ENCODE results near the gene IFT122. TPM values are rescaled to one million over a fixed set of nuclear protein-coding genes. Genes with fewer than 3 reads are reported as not detected.

The IFT122 gene
- total RNA-seq, 1 experiment from 2014 or later = 4.7 TPM

- no peak overlapping the region for H3K4me2 ChIP-seq (ENCODE audit: low read depth, low read length, poor library complexity, severe bottlenecking)
- no peaks in the 10 kb centered on the region for H4K20me1 ChIP-seq (ENCODE audit: insufficient read depth, low read depth, low read length)
- no peak overlapping the region for H3K9ac ChIP-seq (ENCODE audit: low read length)
- no peaks in the 10 kb centered on the region for H3K79me2 ChIP-seq (ENCODE audit: low read length)
- no peaks in the 10 kb centered on the region for H3K27me3 ChIP-seq (ENCODE audit: low read length)
- no peak for DNase-seq
- no peaks in the 10 kb centered on the region for H3K4me1 ChIP-seq (ENCODE audit: low read length)
- no peak overlapping the region for H3K4me3 ChIP-seq (ENCODE audit: low read length)
- no peak overlapping the region for H3K27ac ChIP-seq (ENCODE audit: low read length)
- no peaks in the 10 kb centered on the region for H3K9me2 ChIP-seq (replicated peaks; ENCODE audit: insufficient read depth, low read length)
- H3K36me3 ChIP-seq (ENCODE audit: insufficient read depth, low read length) = no peaks in the 10 kb centered on the region
- H2AFZ ChIP-seq (ENCODE audit: low read length) = no peak overlapping the region
- no peaks in the 10 kb centered on the region for H3K9me3 ChIP-seq (ENCODE audit: low read length)
Measured at GRCh38 chr3:129547241-129547640, 107.2 kb downstream of the IFT122 start.

- H3K9ac ChIP-seq (ENCODE audit: low read length) = no peak overlapping the region
- no peaks in the 10 kb centered on the region for H3K9me3 ChIP-seq (ENCODE audit: low read length)
- H3K9me2 ChIP-seq (replicated peaks; ENCODE audit: insufficient read depth, low read length) = no peaks in the 10 kb centered on the region
- H3K27me3 ChIP-seq (ENCODE audit: low read length) = no peaks in the 10 kb centered on the region; the same call in 1 of the 2 replicates
- peaks cover 2% of the 10 kb centered on the region for H3K4me1 ChIP-seq (ENCODE audit: low read length)
- no peaks in the 10 kb centered on the region for H4K20me1 ChIP-seq (ENCODE audit: insufficient read depth, low read depth, low read length)
- no peak overlapping the region for H2AFZ ChIP-seq (ENCODE audit: low read length)
- H3K4me2 ChIP-seq (ENCODE audit: low read depth, low read length, poor library complexity, severe bottlenecking) = no peak overlapping the region
- H3K79me2 ChIP-seq (ENCODE audit: low read length) = no peaks in the 10 kb centered on the region
- H3K36me3 ChIP-seq (ENCODE audit: insufficient read depth, low read length) = no peaks in the 10 kb centered on the region
- no peak overlapping the region for H3K27ac ChIP-seq (ENCODE audit: low read length)
- no peak for DNase-seq
- H3K4me3 ChIP-seq (ENCODE audit: low read length) = no peak overlapping the region
Measured at GRCh38 chr3:129548104-129548965, 108.3 kb downstream of the IFT122 start.

GRCh38 chr3:129549006-129549800 is 109.2 kb downstream of the IFT122 start:
- Histone ChIP-seq H3K9me2 (replicated peaks; ENCODE audit: insufficient read depth, low read length) (no peaks in the 10 kb centered on the region), H3K9ac (ENCODE audit: low read length) (no peak overlapping the region), H3K27me3 (ENCODE audit: low read length) (no peaks in the 10 kb centered on the region; the same call in 1 of the 2 replicates), H3K27ac (ENCODE audit: low read length) (no peak overlapping the region), H4K20me1 (ENCODE audit: insufficient read depth, low read depth, low read length) (no peaks in the 10 kb centered on the region), H3K4me1 (ENCODE audit: low read length) (peaks cover 11% of the 10 kb centered on the region), H3K4me3 (ENCODE audit: low read length) (no peak overlapping the region), H3K9me3 (ENCODE audit: low read length) (no peaks in the 10 kb centered on the region), H3K4me2 (ENCODE audit: low read depth, low read length, poor library complexity, severe bottlenecking) (no peak overlapping the region), H3K79me2 (ENCODE audit: low read length) (no peaks in the 10 kb centered on the region), H3K36me3 (ENCODE audit: insufficient read depth, low read length) (no peaks in the 10 kb centered on the region), H2AFZ (ENCODE audit: low read length) (no peak overlapping the region)
- no peak for DNase-seq

- no peaks in the 10 kb centered on the region for H3K36me3 ChIP-seq (ENCODE audit: insufficient read depth, low read length)
- no peaks in the 10 kb centered on the region for H3K9me3 ChIP-seq (ENCODE audit: low read length)
Measured at GRCh38 chr3:129549805-129550204, 109.8 kb downstream of the IFT122 start.

GRCh38 chr3:129552287-129553050 is 112.4 kb downstream of the IFT122 start:
- no peaks in the 10 kb centered on the region for H3K9me2 ChIP-seq (replicated peaks; ENCODE audit: insufficient read depth, low read length)
- no peak overlapping the region for H3K4me3 ChIP-seq (ENCODE audit: low read length)
- H3K27me3 ChIP-seq (ENCODE audit: low read length) = no peaks in the 10 kb centered on the region; the same call in 1 of the 2 replicates
- no peaks in the 10 kb centered on the region for H4K20me1 ChIP-seq (ENCODE audit: insufficient read depth, low read depth, low read length)
- no peak overlapping the region; the same call in 1 of the 2 replicates for H3K9ac ChIP-seq (ENCODE audit: low read length)
- no peaks in the 10 kb centered on the region for H3K36me3 ChIP-seq (ENCODE audit: insufficient read depth, low read length)
- no peak overlapping the region for H3K27ac ChIP-seq (ENCODE audit: low read length)
- no peak overlapping the region for H3K4me2 ChIP-seq (ENCODE audit: low read depth, low read length, poor library complexity, severe bottlenecking)
- DNase-seq = no peak
- peaks cover 12% of the 10 kb centered on the region for H3K4me1 ChIP-seq (ENCODE audit: low read length)
- H2AFZ ChIP-seq (ENCODE audit: low read length) = no peak overlapping the region
- H3K79me2 ChIP-seq (ENCODE audit: low read length) = no peaks in the 10 kb centered on the region
- H3K9me3 ChIP-seq (ENCODE audit: low read length) = no peaks in the 10 kb centered on the region

More at GRCh38 chr3:129549805-129550204, 109.8 kb downstream of the IFT122 start:
- Histone ChIP-seq H3K4me3 (ENCODE audit: low read length) (no peak overlapping the region), H3K4me1 (ENCODE audit: low read length) (peaks cover 12% of the 10 kb centered on the region), H3K9me2 (replicated peaks; ENCODE audit: insufficient read depth, low read length) (no peaks in the 10 kb centered on the region), H3K27ac (ENCODE audit: low read length) (no peak overlapping the region), H4K20me1 (ENCODE audit: insufficient read depth, low read depth, low read length) (no peaks in the 10 kb centered on the region), H2AFZ (ENCODE audit: low read length) (no peak overlapping the region), H3K9ac (ENCODE audit: low read length) (no peak overlapping the region), H3K79me2 (ENCODE audit: low read length) (no peaks in the 10 kb centered on the region), H3K27me3 (ENCODE audit: low read length) (no peaks in the 10 kb centered on the region; the same call in 1 of the 2 replicates), H3K4me2 (ENCODE audit: low read depth, low read length, poor library complexity, severe bottlenecking) (no peak overlapping the region)
- DNase-seq = no peak

GRCh38 chr3:129553171-129553570 is 113.1 kb downstream of the IFT122 start:
- Histone ChIP-seq H3K4me1 (ENCODE audit: low read length) (peaks cover 13% of the 10 kb centered on the region), H3K4me3 (ENCODE audit: low read length) (no peak overlapping the region), H3K4me2 (ENCODE audit: low read depth, low read length, poor library complexity, severe bottlenecking) (no peak overlapping the region), H3K27ac (ENCODE audit: low read length) (no peak overlapping the region), H3K79me2 (ENCODE audit: low read length) (no peaks in the 10 kb centered on the region), H3K9me3 (ENCODE audit: low read length) (no peaks in the 10 kb centered on the region), H3K9ac (ENCODE audit: low read length) (no peak overlapping the region), H4K20me1 (ENCODE audit: insufficient read depth, low read depth, low read length) (0 out of 2 replicates have a peak, but pooled peaks cover 1% of the 10 kb centered on the region), H3K36me3 (ENCODE audit: insufficient read depth, low read length) (no peaks in the 10 kb centered on the region), H3K27me3 (ENCODE audit: low read length) (no peaks in the 10 kb centered on the region; the same call in 1 of the 2 replicates), H2AFZ (ENCODE audit: low read length) (no peak overlapping the region), H3K9me2 (replicated peaks; ENCODE audit: insufficient read depth, low read length) (no peaks in the 10 kb centered on the region)
- DNase-seq = no peak

GRCh38 chr3:129553719-129554118 is 113.7 kb downstream of the IFT122 start:
- Histone ChIP-seq H3K9me3 (ENCODE audit: low read length) (no peaks in the 10 kb centered on the region), H3K9me2 (replicated peaks; ENCODE audit: insufficient read depth, low read length) (no peaks in the 10 kb centered on the region), H3K4me1 (ENCODE audit: low read length) (peaks cover 19% of the 10 kb centered on the region), H3K27ac (ENCODE audit: low read length) (no peak overlapping the region), H3K36me3 (ENCODE audit: insufficient read depth, low read length) (no peaks in the 10 kb centered on the region), H3K79me2 (ENCODE audit: low read length) (no peaks in the 10 kb centered on the region), H4K20me1 (ENCODE audit: insufficient read depth, low read depth, low read length) (0 out of 2 replicates have a peak, but pooled peaks cover 4% of the 10 kb centered on the region), H2AFZ (ENCODE audit: low read length) (0 out of 2 replicates have a peak overlapping the region, but pooled peaks have one; percentile 32), H3K4me2 (ENCODE audit: low read depth, low read length, poor library complexity, severe bottlenecking) (peak overlapping the region; percentile 39), H3K9ac (ENCODE audit: low read length) (no peak overlapping the region), H3K4me3 (ENCODE audit: low read length) (no peak overlapping the region), H3K27me3 (ENCODE audit: low read length) (no peaks in the 10 kb centered on the region; the same call in 1 of the 2 replicates)
- DNase-seq = peak; percentile 49
